Activated naive CD4-positive, alpha-beta T cell treated with anti-CD3 and anti-CD28 coated beads, Interleukin-2, amount 50 U/mL, for 24 hours (primary cell): ENCODE results near the gene LRRC4B.
A peak's percentile ranks its signal among the peaks of the same experiment; 100 is the strongest.

Source experiments
- H3K27ac Mint-ChIP-seq: one replicate; pipeline ENCODE4 v1.8.0; 2021; ENCODE audit warnings: mild to moderate bottlenecking, mixed read lengths
- H3K27me3 Mint-ChIP-seq: one replicate; pipeline ENCODE4 v1.8.0; 2021; ENCODE audit warnings: mixed read lengths
- H3K36me3 Mint-ChIP-seq: one replicate; pipeline ENCODE4 v1.8.0; 2021; ENCODE audit warnings: mixed read lengths
- H3K4me1 Mint-ChIP-seq: one replicate; pipeline ENCODE4 v1.8.0; 2021; ENCODE audit warnings: mixed read lengths
- H3K4me3 Mint-ChIP-seq: one replicate; pipeline ENCODE4 v1.8.0; 2021; ENCODE audit warnings: mild to moderate bottlenecking, mixed read lengths
- H3K9me3 Mint-ChIP-seq: one replicate; pipeline ENCODE4 v1.8.0; 2021; ENCODE audit warnings: mixed read lengths

Gene LRRC4B

DNA sequence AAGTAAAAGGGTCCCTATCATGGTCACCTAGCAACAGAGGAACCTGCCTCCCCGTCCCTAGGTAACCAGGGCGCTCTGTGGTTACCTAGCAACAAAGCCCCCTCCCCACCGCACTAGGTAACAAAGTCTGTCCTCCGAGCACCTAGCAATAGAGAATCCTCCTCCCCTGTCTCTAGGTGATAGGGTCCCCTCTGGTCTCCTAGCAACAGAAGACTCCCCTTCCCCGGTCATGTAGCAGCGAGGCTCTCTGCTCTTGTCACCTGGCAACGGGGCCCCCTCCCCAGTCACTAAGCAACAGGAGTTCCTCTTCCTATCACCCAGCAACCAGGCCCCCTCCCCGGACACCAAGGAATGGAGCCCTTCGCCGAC, 57.6 kb downstream of the LRRC4B start:
- Mint-ChIP-seq H3K27ac (peak overlapping the region; percentile 99), H3K9me3 (no peaks in the 10 kb centered on the region), H3K27me3 (no peaks in the 10 kb centered on the region), H3K4me1 (peaks cover 13% of the 10 kb centered on the region), H3K4me3 (peak overlapping the region; percentile 95), H3K36me3 (peaks cover 2% of the 10 kb centered on the region)

DNA sequence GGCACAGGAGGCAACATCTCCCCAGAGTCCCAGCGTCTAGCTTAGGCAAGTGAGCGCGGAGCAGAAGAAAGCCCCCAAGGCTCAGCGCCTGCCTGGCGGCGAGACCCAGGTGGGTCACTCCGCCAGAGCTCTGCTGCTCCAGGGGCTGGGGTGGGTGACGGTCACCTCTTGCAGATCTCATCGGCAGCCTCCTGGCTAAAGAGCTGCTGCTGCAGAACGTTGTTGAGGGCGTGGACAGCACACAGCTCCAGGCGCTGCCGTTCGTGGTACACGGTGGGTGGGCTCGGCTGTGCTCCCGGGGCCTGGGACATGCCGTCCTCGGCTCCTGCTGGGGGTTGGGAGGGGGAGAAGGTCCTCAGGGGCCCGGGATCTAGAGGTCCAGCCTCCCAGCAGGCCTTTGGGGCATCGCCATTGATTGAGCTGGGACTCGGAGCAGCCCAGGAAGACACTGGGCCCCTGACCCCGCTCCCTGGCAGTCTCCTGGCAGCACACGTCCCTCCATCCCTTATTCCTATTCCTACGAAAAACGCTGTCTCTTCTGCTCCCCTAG, 58.0 kb downstream of the LRRC4B start:
- Mint-ChIP-seq H3K4me1 (peaks cover 13% of the 10 kb centered on the region), H3K27ac (peak overlapping the region; percentile 99), H3K36me3 (peaks cover 2% of the 10 kb centered on the region), H3K27me3 (no peaks in the 10 kb centered on the region), H3K9me3 (no peaks in the 10 kb centered on the region), H3K4me3 (peak overlapping the region; percentile 95)

DNA sequence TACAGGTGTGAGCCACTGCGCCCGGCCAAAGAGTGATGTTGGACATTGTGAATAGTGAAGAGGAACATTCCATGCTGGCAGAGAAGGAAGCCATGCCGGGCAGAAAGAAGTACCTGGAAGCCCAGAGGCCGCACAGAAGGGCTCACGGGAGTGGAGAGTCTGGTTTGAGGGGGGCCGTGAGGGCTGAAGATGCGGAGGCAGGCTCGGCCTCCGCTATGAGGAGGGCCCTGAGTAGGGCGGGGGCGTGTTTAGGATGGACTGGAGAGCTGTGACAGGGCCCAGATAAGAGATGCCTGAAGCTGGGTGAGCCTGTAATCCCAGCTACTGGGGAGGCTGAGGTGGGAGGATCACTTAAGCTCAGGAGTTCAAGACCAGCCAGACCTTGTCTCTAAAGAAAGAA, 58.9 kb downstream of the LRRC4B start:
- Mint-ChIP-seq H3K27ac (peak overlapping the region; percentile 30), H3K27me3 (no peaks in the 10 kb centered on the region), H3K36me3 (peaks cover 2% of the 10 kb centered on the region), H3K9me3 (no peaks in the 10 kb centered on the region), H3K4me3 (peak overlapping the region; percentile 64), H3K4me1 (peaks cover 13% of the 10 kb centered on the region)

DNA sequence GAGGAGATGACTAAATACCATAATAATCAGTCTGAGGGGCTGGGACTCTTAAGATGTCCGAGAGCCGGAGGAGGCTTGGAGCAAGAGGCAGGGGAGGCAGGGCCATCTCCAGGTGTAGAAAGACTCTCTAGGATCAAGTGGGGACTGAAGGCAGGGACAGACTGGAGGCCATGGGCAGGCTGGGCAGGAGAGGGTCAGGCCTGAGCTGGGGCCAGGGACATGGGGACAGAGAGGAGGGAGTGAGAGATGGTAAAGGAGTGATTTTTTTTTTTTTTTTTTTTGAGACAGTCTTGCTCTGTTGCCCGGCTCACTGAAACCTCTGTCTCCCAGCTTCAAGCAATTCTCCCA, 59.4 kb downstream of the LRRC4B start:
- Mint-ChIP-seq H3K36me3 (peaks cover 2% of the 10 kb centered on the region), H3K4me1 (peaks cover 13% of the 10 kb centered on the region), H3K4me3 (peak overlapping the region; percentile 51), H3K27me3 (no peaks in the 10 kb centered on the region), H3K9me3 (no peaks in the 10 kb centered on the region), H3K27ac (peak overlapping the region; percentile 77)

DNA sequence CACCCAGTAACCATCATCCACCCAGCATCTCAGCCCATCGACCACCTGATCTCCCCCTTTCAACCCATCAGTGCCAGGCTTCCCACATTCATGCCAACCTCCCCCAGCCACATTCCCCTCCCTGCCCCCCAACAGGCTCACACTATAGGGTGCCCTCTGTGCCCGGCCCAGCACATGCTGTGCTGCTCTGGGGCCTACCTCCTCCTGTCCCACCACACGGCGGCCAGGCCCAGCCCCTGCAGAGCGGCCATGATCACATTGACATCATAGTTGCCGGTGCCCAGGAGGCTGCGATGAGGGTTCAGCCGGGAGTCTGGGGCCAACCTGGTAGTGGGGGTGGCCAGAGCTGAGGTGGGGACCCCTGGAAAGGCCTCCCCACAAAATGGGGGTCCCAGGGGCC, 60.9 kb downstream of the LRRC4B start:
- no peaks in the 10 kb centered on the region for H3K27me3 Mint-ChIP-seq
- H3K9me3 Mint-ChIP-seq = no peaks in the 10 kb centered on the region
- H3K36me3 Mint-ChIP-seq = peaks cover 2% of the 10 kb centered on the region
- H3K4me1 Mint-ChIP-seq = peaks cover 13% of the 10 kb centered on the region
- no peak overlapping the region for H3K27ac Mint-ChIP-seq
- H3K4me3 Mint-ChIP-seq = no peak overlapping the region

DNA sequence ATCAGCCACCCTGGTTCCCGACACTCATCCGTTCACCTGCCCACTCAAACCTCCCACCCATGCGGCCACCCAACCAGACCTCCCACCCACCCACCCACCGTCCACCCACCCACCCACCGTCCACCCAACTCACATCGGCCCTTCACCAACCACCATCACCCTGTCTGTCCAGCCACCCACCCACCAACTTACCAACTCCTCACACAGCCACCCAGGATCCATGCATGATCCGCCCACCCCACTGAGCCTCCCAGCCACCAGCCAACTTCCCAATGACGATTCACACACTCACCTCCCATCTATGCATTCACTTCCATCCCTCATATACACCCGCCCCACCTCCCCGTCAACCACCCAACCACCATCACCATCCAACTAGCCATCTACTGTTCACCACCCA, 61.5 kb downstream of the LRRC4B start:
- Mint-ChIP-seq H3K4me3 (no peak overlapping the region), H3K9me3 (no peaks in the 10 kb centered on the region)

DNA sequence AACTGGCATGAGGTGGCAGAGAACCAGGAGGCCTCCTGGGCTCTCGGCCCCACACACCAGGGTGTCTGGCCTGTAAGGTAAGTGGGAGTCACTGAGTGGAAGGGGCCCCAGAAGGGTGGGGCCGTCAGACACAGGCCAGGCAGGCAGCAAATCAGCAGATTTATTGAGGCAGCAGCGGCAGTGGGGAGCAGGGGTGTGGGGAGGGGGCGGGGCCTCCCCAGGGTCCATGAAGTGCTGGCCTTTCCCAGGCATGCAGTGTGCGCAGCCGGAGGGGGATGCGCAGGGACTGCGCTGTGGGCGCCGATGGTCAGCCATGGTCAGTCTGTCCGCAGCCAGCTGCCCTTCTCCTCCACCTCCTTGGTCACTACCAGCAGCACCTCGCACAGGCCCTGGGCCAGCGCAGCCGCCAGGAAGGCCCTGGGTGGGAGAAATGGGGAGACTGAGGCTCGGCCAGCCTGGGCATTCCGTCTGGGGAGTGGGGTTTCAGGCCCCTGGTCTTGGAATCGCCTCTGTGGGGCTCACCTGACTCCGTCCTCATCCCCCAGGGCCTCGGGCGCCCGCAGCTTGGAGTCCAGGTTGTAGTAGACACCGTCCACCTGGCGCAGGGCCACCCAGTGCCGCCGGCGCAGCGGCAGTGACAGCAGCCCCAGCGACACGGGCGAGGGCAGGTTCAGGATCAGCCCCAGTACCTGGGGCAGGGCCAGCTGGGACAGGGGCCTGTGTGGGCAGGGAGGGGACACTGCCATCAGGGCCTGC, 62.2 kb downstream of the LRRC4B start:
- Mint-ChIP-seq H3K27me3 (no peaks in the 10 kb centered on the region), H3K4me1 (peaks cover 5% of the 10 kb centered on the region), H3K27ac (no peak overlapping the region), H3K36me3 (peaks cover 2% of the 10 kb centered on the region), H3K4me3 (no peak overlapping the region), H3K9me3 (no peaks in the 10 kb centered on the region)

More for the DNA sequence above, 61.5 kb downstream of the LRRC4B start:
- Mint-ChIP-seq H3K36me3 (peaks cover 2% of the 10 kb centered on the region), H3K27ac (no peak overlapping the region), H3K4me1 (peaks cover 10% of the 10 kb centered on the region), H3K27me3 (no peaks in the 10 kb centered on the region)

DNA sequence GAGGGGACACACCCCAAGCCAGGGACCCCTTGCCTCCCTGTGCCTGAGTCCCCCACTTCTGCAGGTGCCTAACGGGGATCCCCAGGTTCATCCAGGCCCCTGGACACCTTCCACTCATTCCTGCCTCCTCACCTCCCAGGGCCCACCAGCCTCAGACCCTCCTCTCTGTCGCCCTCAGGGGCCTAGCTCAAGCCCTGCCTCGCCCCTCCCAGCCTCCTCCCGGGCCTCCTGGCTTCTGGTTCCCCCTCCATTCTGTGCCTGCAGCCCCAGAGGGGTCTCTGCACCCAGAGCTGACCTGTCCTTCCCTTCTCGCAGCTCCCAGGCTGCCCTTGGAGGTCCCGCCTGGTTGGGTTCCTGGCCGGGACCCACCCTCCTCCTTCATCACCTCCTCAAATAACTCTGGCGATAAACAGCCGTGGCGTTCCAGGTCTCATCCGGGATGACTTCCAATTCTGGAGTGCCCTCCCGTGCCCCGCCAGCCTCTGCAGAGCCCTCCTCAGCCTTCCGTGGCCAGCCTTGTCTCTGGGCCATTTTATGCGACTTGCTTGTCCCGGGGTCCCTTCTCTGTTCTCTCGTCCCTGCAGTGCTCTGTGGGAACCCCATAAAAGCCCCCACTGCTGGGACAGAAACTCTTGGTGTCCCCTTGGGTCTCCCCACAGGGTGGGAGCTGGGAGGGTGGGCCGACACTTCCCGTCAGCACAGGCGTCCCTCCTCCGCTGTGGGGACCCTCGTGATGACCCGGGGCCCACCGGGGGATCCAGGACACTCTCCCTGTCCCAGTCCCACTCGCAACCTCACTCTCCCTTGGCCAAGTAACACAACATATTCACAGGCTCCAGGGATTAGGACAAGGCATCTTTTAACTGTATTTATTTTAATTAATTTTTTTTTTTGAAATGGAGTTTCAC, 66.4 kb downstream of the LRRC4B start:
- Mint-ChIP-seq H3K36me3 (peaks cover 1% of the 10 kb centered on the region), H3K4me3 (no peak overlapping the region), H3K27ac (no peak overlapping the region), H3K27me3 (no peaks in the 10 kb centered on the region), H3K4me1 (no peaks in the 10 kb centered on the region), H3K9me3 (no peaks in the 10 kb centered on the region)

DNA sequence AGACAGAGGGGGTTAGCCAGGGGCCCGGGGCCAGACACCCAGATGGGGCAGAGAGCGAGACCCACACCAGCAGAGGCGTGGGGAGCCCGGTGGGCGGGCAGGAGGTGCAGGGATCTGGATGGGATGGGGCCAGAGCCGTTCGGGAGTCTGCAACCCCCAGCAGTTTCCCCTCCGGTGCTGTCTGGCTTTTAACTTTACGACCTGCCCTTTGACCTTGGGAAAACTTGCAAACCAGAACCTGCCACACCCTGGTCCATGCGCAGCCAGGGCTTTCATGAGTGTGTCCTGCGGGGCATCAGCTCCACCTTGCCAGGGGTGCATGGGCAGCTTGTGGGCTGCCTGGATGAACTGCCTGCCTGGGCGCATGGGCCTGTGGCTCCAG, 67.1 kb downstream of the LRRC4B start:
- no peaks in the 10 kb centered on the region for H3K9me3 Mint-ChIP-seq
- no peaks in the 10 kb centered on the region for H3K4me1 Mint-ChIP-seq
- peaks cover 1% of the 10 kb centered on the region for H3K36me3 Mint-ChIP-seq
- H3K27me3 Mint-ChIP-seq = no peaks in the 10 kb centered on the region
- no peak overlapping the region for H3K27ac Mint-ChIP-seq
- H3K4me3 Mint-ChIP-seq = no peak overlapping the region

DNA sequence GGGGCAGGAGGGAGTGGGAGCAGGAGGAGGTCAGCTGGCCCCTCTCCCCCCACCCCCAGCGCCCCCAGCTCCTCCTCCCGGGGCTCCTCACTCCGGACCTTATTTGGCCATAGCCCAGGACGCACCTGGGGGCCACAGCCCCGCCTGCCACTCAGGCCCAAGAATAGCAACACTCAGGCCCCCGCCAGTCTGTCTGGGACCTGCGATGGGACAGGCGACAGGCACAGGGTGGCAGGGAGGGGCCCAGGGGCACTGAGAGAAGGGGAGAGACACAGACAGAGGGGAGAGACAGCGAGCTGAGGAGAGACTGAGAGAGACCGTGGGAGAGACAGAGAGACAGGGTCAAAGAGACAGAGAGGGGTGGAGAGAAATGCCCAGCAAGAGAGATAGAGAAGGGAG, 67.5 kb downstream of the LRRC4B start:
- H3K9me3 Mint-ChIP-seq = no peaks in the 10 kb centered on the region
- no peak overlapping the region for H3K27ac Mint-ChIP-seq
- no peaks in the 10 kb centered on the region for H3K27me3 Mint-ChIP-seq
- H3K4me1 Mint-ChIP-seq = no peaks in the 10 kb centered on the region
- H3K4me3 Mint-ChIP-seq = no peak overlapping the region
- H3K36me3 Mint-ChIP-seq = peaks cover 1% of the 10 kb centered on the region

DNA sequence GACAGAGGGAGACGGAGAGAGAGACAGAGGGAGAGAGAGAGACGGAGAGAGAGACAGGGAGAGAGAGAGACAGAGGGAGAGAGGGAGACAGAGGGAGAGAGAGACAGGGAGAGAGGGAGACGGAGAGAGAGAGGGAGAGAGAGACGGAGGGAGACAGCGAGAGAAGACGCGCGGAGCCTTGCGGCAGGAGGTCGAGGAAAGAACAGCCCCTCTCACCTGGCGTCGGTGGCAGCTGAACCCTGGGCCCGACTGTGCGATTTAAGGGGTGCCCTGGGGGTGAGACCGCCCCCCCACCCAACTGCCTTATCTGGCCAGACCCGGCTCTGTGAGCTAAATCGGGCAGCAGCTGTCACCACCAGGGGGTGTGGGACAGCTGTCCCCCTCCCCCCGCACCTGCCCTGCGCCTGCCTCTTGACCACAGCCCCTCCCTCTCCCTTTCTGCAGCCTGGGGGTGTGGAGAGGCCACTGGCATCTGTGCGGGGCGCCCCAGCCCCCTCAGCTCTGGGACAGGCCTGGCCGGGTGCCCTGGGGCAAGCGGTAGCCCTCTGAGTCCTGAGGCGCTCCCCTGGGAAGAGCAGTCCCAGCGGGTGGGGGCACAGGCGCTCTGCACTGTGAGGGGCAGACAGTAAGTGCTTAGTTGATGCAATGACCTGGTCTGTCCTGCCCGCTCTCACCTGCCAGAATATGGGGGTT, 68.0 kb downstream of the LRRC4B start:
- H3K4me1 Mint-ChIP-seq = no peaks in the 10 kb centered on the region
- H3K36me3 Mint-ChIP-seq = peaks cover 1% of the 10 kb centered on the region
- H3K9me3 Mint-ChIP-seq = no peaks in the 10 kb centered on the region
- no peaks in the 10 kb centered on the region for H3K27me3 Mint-ChIP-seq
- H3K27ac Mint-ChIP-seq = no peak overlapping the region
- H3K4me3 Mint-ChIP-seq = no peak overlapping the region

DNA sequence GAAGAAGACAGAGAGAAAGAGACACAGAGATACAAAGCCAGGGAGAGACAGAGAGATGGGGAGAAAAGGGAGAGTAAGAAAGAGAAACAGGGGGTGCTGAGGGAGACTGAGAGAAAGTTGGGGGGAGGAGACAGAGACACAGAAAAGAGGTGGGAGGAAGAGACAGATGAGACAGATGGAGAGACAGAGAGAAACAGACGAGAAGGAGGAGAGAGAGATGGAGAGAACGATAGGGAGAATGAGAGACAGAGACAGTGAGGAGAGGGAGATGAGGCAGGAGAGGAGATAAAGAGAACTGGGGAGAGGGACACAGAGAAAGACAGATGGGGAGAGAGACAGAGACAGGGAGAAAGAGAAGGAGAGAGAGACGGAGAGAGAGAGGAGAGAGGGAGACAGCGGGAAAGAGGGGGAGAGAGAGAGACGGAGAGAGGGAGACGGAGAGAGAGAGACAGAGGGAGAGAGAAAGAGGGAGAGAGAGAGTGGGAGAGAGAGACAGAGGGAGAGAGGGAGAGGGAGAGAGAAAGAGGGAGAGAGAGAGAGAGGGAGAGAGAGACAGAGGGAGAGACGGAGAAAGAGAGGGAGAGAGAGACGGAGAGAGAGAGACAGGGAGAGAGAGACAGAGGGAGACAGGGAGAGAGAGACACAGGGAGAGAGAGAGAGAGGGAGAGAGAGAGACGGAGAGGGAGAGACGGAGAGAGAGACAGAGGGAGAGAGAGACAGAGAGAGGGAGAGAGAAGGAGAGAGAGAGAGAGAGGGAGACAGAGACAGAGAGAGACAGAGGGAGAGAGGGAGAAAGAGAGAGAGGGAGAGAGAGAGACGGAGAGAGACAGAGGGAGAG, 69.8 kb downstream of the LRRC4B start:
- no peak overlapping the region for H3K4me3 Mint-ChIP-seq
- no peaks in the 10 kb centered on the region for H3K4me1 Mint-ChIP-seq
- H3K27ac Mint-ChIP-seq = no peak overlapping the region
- no peaks in the 10 kb centered on the region for H3K27me3 Mint-ChIP-seq
- peaks cover 1% of the 10 kb centered on the region for H3K36me3 Mint-ChIP-seq
- H3K9me3 Mint-ChIP-seq = no peaks in the 10 kb centered on the region

DNA sequence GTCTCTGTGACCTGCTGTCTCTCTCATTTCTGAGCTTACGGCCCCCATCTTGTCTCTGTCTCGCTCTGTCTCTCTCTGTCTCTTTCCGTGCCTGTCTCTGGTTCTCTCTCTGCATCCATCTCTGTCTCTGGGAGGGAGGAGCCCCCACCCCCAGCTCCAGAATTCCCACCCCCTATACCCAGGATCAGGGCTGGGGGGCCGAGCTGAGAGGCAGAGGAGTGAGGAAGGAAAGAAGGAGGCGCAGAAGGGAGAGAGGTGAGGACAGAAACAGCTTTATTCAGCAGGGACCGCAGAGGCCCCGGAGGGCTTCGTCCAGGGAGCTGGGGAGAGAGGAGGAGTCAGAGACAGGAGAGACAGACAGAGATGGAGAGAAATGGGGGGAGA, 71.2 kb downstream of the LRRC4B start:
- H3K36me3 Mint-ChIP-seq = peaks cover 1% of the 10 kb centered on the region
- H3K27me3 Mint-ChIP-seq = no peaks in the 10 kb centered on the region
- no peak overlapping the region for H3K27ac Mint-ChIP-seq
- no peak overlapping the region for H3K4me3 Mint-ChIP-seq
- peaks cover 6% of the 10 kb centered on the region for H3K4me1 Mint-ChIP-seq
- no peaks in the 10 kb centered on the region for H3K9me3 Mint-ChIP-seq

DNA sequence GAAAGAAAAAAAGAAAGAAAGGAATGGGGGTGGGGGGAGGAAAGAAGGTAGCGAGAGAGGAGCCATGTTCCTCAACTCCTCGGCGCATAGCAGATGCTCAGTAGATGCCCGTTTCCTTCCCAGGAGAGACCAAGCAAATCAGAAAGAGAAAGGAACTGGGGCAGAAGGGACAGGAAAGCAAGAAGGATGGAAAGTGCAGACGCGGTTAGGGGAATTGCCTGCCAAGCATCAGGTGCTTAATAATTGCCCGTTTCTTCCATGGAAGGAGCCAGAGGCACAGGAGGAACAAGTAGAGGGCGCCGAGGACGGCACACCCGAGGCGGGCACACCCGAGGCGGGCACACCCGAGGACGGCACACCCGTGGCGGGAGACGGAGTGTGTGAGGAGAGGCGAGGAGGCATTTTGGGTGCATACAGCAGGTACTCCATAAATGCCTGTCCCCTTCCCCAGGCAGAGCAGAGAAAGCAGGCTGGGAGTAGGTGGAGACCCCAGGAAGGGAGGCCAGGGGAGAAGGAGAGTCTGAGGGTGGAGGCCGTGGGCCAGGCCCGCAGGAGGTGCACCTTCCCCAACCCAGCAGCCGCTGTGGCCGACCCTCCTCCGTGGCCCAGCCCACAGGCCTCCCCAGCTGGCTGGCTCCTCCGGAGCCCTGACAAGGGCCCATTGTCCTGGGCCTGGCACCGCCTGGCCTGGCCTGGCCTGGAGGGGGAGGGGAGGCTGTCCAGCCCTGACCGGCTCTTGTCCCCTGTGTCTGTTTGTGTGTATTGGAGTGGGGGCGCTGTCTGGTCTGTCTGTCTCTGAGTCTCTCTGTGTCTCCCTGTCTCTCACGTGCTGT, 71.8 kb downstream of the LRRC4B start:
- H3K36me3 Mint-ChIP-seq = peaks cover 1% of the 10 kb centered on the region
- no peaks in the 10 kb centered on the region for H3K9me3 Mint-ChIP-seq
- no peak overlapping the region for H3K4me3 Mint-ChIP-seq
- H3K27me3 Mint-ChIP-seq = no peaks in the 10 kb centered on the region
- peaks cover 12% of the 10 kb centered on the region for H3K4me1 Mint-ChIP-seq
- no peak overlapping the region for H3K27ac Mint-ChIP-seq
